HG03520 (cell line): ENCODE measurements around the gene SLAMF8.
A peak's percentile ranks its signal among the peaks of the same experiment; 100 is the strongest.

Experiments
- ATAC-seq: cut with Tn5 transposase; IDR thresholded peaks from one replicate; pipeline ENCODE4 v1.9.1; 2021; ENCODE audit warnings: mild to moderate bottlenecking, moderate library complexity; ENCODE audit not compliant: unreplicated experiment

SLAMF8 gene

GRCh38 chr1:159817276-159818041 lies 9.2 kb upstream of the SLAMF8 start:
- ATAC-seq: no peak

- peak; percentile 59 for ATAC-seq
These were observed 5.4 kb upstream of the SLAMF8 start for GRCh38 chr1:159821171-159821867.

GRCh38 chr1:159823406-159823805 lies 3.3 kb upstream of the SLAMF8 start:
- no peak for ATAC-seq

- ATAC-seq: no peak
These were observed 1.1 kb upstream of the SLAMF8 start for GRCh38 chr1:159825564-159825963.

- ATAC-seq: no peak
These were observed 423 bp downstream of the SLAMF8 start for GRCh38 chr1:159827102-159827490.

GRCh38 chr1:159827549-159827948 lies 876 bp downstream of the SLAMF8 start:
- no peak for ATAC-seq

GRCh38 chr1:159828176-159828575 lies 1.5 kb downstream of the SLAMF8 start:
- ATAC-seq: no peak

GRCh38 chr1:159828581-159829272 lies 2.1 kb downstream of the SLAMF8 start:
- no peak for ATAC-seq

GRCh38 chr1:159829273-159829634 lies 2.6 kb downstream of the SLAMF8 start:
- peak; percentile 75 for ATAC-seq

- no peak for ATAC-seq
These were observed 3.3 kb downstream of the SLAMF8 start for GRCh38 chr1:159829822-159830465.

GRCh38 chr1:159830722-159831121 lies 4.0 kb downstream of the SLAMF8 start:
- ATAC-seq: no peak

GRCh38 chr1:159831412-159832141 lies 4.9 kb downstream of the SLAMF8 start:
- ATAC-seq: no peak

GRCh38 chr1:159832309-159832708 lies 5.6 kb downstream of the SLAMF8 start:
- no peak for ATAC-seq

GRCh38 chr1:159835356-159835755 lies 8.7 kb downstream of the SLAMF8 start:
- ATAC-seq: no peak

GRCh38 chr1:159835862-159836525 lies 9.3 kb downstream of the SLAMF8 start:
- no peak for ATAC-seq

GRCh38 chr1:159838715-159839114 lies 12.0 kb downstream of the SLAMF8 start:
- ATAC-seq: peak; percentile 57

GRCh38 chr1:159839116-159839849 lies 12.6 kb downstream of the SLAMF8 start:
- peak; percentile 77 for ATAC-seq

GRCh38 chr1:159841749-159842148 lies 15.1 kb downstream of the SLAMF8 start:
- ATAC-seq: no peak

- ATAC-seq: no peak
These were observed 16.8 kb downstream of the SLAMF8 start for GRCh38 chr1:159843459-159843858.
